ENCODE data around the gene PRM3.
A peak's percentile ranks its signal among the peaks of the same experiment; 100 is the strongest.
"Not testable (repeated sequence)": the region's sequence is repeated elsewhere in the genome, so short reads cannot be mapped to it uniquely, and the experiment has no call there.

Gene PRM3

GRCh38 chr16:11303405-11304138 is 30.1 kb upstream of the PRM3 start:
- no peak for DNase-seq

DNA sequence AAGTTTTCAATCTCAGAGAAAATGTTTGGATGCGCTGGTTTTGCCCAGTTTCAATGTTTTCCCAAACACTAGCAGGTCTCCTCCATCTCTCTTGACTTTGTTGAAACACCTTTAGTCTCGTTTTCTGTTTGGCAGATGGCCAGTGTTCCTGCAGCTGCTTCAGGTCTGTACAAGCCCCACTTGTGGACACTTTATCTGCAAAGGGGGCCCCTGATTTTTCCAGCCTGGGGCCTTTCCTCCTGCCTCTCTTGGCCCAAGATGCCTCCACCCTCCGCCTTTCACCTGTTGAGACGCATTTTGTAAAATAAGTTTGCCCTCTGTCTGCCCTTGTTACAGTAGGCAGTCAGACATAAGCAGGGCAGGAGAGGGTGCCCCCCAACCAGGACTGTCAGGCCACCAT is 29.5 kb upstream of the PRM3 start:
- DNase-seq, result no peak

DNA sequence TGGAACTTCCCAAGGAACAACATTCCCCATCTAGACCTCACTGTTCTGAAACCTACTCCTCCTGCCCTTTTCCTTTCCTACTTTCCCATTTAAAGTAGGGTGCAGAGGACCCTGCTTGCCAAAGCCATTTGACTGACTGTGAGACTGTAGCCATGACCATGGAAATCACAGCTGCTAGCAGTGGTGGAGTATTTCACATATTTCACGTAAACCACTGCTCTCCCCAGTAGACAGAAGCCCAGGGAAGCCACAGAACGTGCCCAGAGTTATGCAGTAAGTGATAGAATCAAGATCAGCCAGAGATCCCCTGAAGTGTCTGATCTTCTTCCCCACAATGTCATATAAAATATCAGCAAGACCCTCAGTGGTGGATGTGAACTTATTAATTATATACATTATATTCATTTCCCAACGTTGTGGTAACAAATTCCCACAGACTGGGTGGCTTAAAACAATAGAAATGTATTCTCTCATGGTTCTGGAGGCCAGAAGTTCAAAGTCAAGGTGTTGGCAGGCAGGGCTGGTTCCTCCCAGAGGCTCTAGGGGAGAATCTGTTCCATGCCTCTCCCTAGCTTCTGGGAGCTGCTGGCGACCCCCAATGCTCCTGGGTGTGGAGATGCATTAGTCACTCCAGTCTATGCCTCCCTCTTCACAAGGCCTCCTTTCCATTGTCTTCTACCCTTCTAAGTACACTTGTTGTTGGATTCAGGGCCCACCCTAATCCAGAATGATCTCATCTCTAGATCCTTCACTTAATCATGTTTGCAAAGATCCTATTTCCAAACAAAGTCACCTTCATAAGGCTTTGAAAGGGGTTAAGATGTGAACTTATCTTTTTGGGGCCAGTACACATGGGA is 28.4 kb upstream of the PRM3 start:
- DNase-seq, result no peak

GRCh38 chr16:11300560-11300892 is 27.1 kb upstream of the PRM3 start:
- DNase-seq, result no peak

- DNase-seq, result no peak
These were observed 26.6 kb upstream of the PRM3 start for GRCh38 chr16:11299865-11300559.

DNA sequence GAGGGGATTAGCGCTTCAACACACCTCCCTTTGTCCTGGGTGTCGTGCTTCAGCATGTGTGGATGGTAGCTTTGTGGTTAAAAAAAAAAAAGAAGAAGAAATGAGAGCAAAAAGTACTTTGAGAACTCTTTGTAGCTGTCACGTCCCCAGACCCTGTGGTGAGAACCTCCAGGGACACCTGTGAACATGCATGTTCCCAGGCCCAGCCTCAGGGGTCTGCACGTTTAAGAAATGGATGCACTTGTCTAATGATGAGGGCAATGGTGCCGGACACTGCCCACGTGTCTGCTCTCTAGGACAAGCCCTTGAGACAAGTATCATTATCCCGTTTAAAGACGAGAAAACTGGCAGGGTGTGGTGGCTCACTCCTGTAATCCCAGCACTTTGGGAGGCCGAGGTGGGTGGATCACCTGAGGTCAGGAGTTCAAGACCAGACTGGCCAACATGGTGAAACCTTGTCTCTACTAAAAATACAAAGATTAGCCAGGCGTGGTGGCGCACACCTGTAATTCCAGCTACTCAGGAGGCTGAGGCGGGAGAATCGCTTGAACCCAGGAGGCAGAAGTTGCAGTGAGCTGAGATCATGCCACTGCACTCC is 25.6 kb upstream of the PRM3 start:
- DNase-seq, result not testable (repeated sequence)

DNA sequence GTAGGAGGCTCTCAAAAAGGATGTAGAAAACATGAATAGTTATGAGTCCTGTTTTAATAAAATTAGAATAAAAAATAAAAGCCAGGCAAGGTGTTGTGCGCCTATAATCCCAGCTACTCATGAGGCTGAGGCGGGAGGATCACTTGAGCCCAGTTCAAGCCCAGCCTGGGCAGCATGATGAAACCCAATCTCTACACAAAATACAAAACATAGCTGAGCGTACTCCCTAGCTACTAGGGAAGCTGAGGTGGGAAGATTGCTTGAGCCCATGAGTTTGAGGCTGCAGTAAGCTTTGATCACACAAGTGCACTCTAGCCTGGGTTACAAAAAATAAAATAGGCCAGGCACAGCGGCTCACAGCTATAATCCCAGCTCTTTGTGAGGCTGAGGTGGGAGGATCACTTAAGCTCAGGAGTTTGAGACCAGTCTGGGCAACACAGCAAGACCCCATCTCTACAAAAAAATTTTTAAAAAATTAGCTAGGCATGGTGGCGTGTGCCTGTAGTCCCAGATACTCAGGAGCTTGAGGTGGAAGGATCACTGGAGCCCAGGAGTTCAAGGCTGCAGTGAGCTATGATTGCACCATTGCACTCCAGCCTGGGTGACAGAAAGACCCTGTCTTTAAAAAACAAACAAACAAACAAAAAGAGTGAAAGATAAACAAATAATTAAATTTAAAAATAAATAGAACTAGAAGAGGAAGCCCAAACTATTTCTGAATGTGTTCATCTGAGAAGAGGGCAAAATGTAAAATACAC is 24.9 kb upstream of the PRM3 start:
- no peak for DNase-seq

DNA sequence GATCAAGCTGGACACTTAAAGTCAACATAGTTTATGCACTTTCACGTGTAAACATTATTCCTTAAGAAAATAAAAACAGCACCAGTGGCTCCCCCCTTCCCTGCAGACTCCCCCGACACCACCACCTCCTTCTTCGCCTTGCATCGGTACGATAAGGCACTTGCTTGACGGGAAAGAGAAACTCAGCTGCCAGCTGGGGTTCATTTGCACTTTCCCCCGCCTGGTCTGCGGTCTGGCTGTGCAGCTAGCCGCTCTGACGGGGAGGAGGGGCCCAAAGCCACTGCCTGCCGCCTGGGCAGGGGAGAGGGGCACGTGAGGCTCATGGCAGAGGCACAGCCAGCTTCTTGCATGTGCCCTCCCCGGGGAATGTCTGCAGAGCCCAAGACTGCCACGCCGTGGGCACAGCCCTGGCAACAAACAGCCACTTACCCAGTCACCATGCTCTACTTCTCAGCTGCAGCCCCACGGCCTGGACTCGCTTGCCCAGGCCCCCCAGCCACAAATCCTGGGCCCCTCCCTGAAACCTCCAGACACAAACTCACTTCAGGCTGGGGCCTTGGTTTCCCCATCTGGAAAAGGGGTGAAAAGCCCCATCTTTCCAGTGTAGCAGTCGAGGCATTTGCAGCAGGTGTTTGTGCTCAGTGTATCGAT is 24.2 kb upstream of the PRM3 start:
- peak; percentile 58 for DNase-seq

- DNase-seq, result no peak
These were observed 23.5 kb upstream of the PRM3 start for GRCh38 chr16:11296706-11297491.

DNA sequence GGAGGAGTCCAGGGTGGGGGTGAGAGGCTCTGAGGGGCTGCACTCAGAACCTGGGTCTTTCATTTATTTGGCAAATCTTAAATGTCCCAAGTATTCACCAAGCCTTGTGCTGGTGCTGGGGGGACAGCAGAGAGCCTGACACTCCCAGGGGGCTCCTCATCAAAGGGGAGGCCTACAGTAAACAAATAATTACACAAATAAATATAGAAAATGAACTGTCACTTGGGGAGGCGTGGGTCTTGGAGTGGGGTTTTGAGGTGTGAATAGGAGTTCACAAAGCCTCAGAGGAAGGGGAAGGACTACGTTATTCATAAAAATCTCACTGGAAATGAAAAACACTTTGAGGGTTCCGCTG is 22.9 kb upstream of the PRM3 start:
- no peak for DNase-seq

DNA sequence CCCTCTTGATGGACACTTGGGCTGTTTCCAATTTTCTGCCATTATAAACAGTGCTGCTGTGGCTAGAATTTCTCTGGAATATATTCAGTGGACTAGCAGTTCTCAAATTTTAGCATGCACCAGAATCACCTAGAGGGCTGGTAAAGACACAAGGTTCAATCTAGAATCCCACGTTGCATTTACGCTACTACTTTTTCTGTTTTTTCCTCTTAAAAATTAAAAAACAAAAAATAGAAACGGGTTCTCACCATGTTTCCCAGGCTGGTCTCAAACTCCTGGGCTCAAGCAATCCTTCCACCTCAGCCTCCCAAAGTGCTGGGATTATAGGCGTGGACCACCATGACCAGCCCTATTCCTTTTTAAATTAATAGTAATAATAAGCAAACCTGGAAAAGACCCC is 22.2 kb upstream of the PRM3 start:
- DNase-seq, result no peak

DNA sequence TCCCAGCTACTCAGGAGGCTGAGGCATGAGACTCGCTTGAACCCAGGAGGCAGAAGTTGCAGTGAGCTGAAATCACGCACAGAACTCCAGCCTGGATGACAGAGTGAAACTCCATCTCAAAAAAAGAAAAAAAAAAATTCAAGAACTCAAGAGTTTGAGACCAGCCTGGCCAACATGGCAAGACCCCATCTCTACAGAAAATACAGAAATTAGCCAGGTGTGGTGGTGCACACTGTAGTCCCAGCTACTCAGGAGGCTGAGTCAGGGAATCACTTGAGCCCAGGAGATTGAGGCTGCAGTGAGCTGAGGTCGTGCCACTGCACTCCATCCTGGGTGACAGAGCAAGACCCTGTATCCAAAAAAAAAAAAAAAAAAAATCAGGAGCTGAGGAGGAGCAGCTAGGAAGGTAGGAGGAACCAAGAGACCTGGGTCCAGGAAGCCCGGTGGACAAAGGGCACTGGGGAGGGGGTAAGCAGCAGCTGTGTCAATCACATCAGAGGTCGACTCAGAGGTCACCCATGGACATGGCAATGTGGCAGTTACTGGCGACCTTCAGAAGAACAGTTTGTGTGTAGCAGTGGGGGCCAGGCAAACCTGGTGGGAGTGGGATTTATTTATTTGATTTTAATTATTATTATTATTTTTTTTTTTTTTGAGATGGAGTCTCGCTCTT is 18.8 kb upstream of the PRM3 start:
- DNase-seq, result no peak

GRCh38 chr16:11291091-11291703 is 17.8 kb upstream of the PRM3 start:
- DNase-seq, result no peak

DNA sequence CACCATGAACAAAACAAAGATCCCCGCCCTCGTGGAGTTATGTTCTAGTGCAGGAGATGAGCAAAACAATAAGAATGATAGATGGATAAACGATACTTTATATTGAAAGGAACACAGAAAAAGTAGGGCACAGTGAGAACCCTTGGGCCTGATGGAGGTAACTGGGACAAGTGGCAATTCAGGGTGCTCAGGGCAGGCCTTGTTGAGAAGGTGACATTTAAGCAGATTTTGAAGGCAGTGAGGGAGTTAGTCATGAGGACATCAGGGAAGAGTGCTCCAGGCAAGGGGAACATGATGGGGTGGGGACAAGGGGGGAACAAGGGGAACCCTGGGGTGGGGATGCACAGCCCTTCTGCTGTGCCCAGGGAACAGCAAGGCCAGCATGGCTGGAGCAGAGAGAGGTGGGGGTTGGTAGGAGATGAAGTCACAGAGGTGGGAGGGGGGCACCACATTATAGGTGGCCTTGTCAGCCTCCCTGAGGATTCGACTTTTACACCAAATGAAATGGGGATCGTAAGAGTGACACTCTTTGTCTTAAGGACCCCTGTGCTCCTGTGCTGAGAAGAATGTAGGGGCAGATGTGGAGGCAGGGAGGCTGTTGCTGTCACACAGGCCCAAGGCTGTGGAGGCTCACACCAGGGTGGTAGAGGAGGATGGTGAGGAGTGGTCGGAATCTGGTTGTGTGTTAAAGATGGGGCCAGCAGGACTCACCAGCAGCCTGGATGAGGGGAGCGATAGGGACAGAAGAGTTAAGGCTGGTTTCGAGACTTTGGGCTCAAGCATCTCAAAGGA is 16.9 kb upstream of the PRM3 start:
- DNase-seq, result no peak

DNA sequence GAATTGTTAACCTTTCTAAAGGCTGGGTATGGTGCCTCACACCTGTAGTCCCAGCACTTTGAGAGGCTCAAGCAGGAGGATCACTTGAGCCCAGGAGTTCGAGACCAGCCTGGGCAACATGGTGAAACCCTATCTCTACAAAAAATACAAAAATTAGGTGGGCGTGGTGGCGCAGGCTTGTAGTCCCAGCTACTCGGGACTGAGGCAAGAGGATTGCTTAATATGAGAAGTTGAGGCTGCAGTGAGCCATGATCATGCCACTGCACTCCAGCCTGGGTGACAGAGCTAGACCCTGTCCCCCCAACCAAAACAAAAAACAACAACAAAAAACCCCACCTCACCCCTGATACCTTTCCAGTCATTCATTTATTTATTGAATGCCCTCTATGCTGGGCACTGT is 16.3 kb upstream of the PRM3 start:
- not testable (repeated sequence) for DNase-seq

- DNase-seq, result no peak
These were observed 15.8 kb upstream of the PRM3 start for GRCh38 chr16:11289202-11289601.

DNA sequence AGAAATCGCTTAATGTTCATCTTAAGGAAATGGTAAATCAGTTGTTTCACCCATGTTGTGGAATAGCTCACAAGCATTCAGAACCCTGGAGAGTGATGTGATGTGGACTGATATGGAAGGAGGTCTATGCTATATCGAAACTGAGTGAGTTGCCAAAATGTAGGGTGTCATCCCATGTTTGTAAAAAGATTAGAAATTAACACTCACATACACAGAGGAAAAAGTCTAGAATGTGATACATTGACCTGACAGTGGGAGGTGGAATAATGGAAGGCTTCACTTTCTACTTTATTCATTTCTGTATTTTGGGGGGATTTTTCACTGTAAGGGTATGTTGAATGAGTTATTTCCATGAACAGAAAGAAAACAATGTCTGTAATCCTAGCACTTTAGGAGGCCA is 12.4 kb upstream of the PRM3 start:
- no peak for DNase-seq

- DNase-seq, result no peak
These were observed 10.4 kb upstream of the PRM3 start for GRCh38 chr16:11283820-11284248.
